ES-I3 (cell line): Measurements from ENCODE around the gene GFPT2.
A peak's percentile ranks its signal among the peaks of the same experiment; 100 is the strongest.

Source experiments
- H3K36me3 ChIP-seq: 2 replicates; pipeline ENCODE4 v1.6.1; 2013; ENCODE audit warnings: mild to moderate bottlenecking, low read length, control low read depth, moderate library complexity; ENCODE audit not compliant: insufficient read depth
- H3K4me1 ChIP-seq: 2 replicates; pipeline ENCODE4 v1.6.1; 2013; ENCODE audit warnings: mild to moderate bottlenecking, control low read depth, low read length; ENCODE audit not compliant: insufficient read depth
- H3K9ac ChIP-seq: 2 replicates; pipeline ENCODE4 v1.6.1; 2013; ENCODE audit warnings: low read depth, mild to moderate bottlenecking, low read length, moderate library complexity
- H3K9me3 ChIP-seq: 2 replicates; pipeline ENCODE4 v1.6.1; 2013; ENCODE audit warnings: mild to moderate bottlenecking, low read length, moderate library complexity; ENCODE audit not compliant: control insufficient read depth, insufficient read depth

The GFPT2 gene

DNA sequence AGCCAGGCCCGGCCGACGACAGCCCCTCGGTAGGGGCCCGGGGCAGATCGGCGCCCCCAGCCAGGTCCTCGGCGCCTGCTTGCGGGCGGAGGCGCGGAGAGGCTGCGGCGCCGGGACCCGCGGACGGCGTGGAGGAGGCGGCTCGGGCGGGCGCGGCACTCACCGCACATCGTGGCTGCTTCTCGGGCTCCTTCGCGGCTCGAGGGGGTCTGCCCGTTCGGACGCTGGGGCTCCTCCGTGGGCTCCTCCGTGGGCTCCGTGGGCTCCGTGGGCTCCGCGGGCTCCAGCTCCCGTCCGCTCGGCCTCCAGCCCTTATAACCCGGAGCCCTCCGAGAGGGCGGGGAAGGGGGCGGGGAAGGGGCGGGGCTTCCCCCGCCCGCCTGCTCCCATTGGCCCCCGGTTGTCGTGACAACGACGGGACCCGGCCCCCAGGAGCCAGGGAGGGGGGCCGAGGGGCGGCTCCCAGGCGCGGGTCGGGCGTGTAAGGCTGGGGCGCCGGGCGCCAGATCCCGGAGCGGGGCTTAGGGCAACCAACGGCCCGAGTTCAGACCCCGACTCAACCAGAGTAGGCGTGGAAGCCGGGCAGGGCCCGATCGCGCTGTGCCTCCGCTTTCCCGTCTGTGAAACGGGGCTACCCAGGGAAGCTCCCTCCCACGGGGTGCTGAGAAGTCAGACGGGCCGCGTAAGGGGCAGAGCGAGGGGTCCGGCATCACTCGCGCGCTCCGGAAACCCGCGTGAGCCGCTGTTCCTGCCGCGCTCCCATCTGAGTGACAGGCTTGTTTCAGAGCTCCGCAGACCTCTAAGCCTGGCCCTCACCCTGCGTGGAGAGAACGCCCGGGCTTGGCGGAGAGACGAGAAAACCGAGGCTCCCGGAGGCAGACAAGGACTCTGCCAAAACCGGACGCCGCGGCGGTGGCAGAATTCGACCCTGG, at the start of gene GFPT2:
Gene GFPT2 (minus strand): TSS at position 289 of the 932 bp plus-strand sequence. CDS start 119 bp downstream, at position 170.
- peak within 1 kb of the TSS; percentile 60 for H3K9ac ChIP-seq
- H3K36me3 ChIP-seq, result 0 out of 2 replicates have a peak, but pooled peaks cover 6% of the 10 kb centered on the region
- H3K9me3 ChIP-seq, result no peaks in the 10 kb centered on the region
- peaks cover 16% of the 10 kb centered on the region; the same call in 1 of the 2 replicates for H3K4me1 ChIP-seq

DNA sequence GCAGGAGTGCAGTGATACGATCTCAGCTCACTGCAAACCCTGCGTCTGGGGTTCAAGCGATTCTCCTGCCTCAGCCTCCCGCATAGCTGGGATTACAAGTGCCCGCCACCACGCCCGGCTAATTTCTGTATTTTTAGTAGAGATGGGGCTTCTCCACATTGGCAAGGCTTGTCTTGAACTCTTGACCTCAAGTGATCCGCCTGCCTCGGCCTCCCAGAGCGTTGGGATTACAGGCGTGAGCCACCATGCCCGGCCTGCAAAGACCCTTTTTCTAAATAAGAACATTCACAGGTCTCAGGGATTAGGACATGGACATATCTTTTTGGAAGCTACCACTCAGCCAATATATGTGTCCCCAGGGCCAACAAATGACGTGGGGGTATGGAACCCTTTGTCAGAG, 49.6 kb upstream of the GFPT2 start:
- Histone ChIP-seq H3K4me1 (no peaks in the 10 kb centered on the region), H3K9me3 (no peaks in the 10 kb centered on the region), H3K9ac (no peak overlapping the region), H3K36me3 (no peaks in the 10 kb centered on the region)

DNA sequence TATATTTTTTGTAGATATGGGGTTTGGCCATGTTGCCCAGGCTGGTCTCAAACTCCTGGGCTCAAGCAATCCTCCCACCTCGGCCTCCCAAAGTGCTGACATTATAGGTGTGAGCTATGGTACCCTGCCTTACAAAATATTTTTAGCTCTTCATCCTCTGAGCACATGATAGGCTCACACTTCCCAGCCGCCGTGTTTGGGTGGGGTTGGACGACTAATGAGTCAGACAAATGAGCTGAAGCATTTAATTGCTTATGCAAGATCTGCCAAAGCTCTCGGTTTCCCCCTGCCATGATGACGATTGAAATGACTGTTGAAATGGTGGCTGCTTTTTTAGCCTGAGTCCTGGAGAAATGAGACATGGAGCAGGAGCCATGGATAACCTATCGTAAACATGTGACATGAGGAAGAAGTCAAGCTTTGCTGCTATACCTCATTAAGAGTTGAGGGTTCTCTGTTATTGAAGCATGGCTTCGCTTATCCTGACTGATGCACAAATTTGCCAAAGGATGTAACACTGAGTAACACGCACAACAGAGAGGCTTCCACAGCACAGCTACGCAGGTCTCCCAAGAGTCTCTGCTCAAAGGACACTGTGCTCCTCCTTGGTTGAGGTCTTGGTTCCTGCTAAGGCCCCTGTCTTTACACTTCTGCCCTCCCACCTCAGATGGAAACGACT, 48.2 kb upstream of the GFPT2 start:
- Histone ChIP-seq H3K9me3 (no peaks in the 10 kb centered on the region), H3K4me1 (no peaks in the 10 kb centered on the region), H3K9ac (no peak overlapping the region), H3K36me3 (no peaks in the 10 kb centered on the region)

DNA sequence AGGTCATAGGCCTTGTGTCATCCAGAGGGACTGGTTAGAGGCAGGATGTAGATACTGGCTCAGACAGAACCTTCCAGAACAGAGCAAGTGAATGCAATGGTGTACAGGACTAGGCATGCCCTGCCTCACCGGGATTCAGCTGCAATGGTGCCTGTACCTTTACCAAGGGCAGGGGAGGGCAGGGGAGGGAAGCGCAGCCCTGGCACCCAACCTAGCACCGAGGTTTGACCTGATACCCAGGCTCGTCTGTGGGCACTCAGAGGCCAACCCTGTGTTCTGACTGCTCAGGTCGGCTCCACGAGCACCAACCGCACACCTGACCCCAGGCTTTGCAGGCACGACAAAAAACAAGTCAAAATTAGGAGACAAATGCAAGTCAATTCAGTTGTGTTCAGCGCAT, 47.3 kb upstream of the GFPT2 start:
- H3K9ac ChIP-seq, result no peak overlapping the region
- no peaks in the 10 kb centered on the region for H3K36me3 ChIP-seq
- no peaks in the 10 kb centered on the region for H3K9me3 ChIP-seq
- H3K4me1 ChIP-seq, result no peaks in the 10 kb centered on the region

DNA sequence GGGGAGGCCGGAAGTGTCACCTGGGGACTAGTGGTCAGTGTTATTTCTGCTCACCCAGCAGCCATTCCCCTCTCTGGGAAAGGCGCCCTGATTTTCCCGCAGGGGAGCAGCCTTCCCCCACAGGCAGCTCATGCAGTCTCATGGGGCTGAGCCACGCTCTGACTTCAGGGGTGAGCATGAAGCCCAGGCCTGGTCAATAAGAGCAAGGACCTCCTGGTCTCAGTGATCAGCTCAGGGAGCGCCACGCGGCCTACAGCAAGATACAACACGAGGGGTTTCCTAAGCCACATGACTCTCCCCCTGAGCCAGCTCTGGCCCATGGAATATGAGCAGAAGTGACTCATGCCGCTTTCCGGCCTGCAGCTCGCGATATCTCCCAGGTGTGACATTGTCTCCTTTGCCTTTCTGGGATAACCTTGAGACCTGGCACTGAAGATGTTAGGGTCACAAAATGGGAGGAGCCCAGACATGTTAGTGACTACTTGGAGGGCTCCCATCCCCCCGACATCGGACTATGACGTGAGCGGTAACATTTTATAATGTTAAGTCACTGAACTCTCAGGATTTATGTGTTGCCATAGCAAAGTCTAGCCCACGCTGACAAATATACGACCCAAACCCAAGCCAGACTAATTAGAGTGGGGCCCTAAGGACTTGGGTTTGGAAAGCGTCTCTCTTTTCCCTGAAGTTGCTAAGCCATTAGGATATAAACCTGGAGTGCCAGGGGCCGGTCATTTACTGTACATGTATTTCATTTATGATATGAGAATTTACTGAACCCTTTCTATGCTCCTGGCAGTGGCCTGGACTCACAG, 46.5 kb upstream of the GFPT2 start:
- no peak overlapping the region for H3K9ac ChIP-seq
- H3K36me3 ChIP-seq, result no peaks in the 10 kb centered on the region
- no peaks in the 10 kb centered on the region for H3K9me3 ChIP-seq
- H3K4me1 ChIP-seq, result no peaks in the 10 kb centered on the region

DNA sequence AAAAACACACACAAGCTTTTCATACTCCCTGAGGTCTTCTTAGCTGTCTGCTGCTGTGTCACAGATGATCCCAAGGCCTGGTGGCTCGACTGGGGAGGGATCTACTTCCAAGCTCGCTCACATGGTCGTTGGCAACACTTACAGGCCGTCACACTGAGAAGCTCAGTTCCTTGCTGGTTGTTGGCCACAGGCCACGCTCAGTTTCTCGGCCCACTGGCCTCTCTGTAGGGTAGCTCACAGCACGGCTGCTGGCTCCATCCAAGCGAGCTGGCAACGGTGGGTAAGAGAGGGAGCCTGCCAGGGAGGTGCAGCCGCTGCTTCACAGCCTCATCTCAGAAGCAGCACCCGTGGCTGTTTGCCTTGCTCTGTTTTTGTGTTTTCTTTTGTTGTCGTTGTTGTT, 43.8 kb upstream of the GFPT2 start:
- no peak overlapping the region for H3K9ac ChIP-seq
- H3K4me1 ChIP-seq, result no peaks in the 10 kb centered on the region
- no peaks in the 10 kb centered on the region for H3K9me3 ChIP-seq
- H3K36me3 ChIP-seq, result no peaks in the 10 kb centered on the region

DNA sequence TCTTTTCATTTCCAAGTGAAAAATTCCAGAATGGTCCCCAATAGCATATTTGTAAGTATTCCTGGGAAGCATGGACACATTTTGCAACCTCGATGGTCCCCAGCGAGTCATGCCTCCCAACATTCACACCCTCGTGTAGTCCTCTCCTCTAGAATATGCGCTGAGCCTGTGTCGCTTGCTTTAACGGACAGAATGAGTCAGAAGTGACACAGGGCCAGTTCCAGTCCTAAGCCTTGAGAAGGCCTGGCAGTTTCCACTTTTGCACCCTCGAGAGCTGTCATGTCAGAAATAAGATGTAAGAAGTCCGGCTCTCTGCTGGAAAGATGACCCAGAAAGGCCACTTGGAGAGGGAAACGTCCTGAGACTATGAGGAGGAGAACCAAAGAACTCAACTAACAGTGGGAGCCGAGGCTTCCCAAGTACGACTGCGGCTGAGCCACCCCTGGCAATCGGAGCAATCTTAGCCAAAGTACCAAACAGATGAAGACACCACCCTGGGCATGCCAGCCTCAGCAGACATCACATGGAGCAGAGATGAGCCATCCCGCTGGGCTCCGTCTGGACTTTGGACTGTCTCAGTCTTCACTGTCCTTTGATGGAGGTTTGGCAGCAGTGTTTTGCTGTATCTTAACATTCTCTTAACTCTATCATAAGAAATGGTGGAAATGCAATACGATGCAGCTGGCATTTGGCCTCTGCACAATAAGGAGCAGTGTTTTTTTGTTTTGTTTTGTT, 42.6 kb upstream of the GFPT2 start:
- no peaks in the 10 kb centered on the region for H3K9me3 ChIP-seq
- no peaks in the 10 kb centered on the region for H3K4me1 ChIP-seq
- H3K9ac ChIP-seq, result no peak overlapping the region
- no peaks in the 10 kb centered on the region for H3K36me3 ChIP-seq

DNA sequence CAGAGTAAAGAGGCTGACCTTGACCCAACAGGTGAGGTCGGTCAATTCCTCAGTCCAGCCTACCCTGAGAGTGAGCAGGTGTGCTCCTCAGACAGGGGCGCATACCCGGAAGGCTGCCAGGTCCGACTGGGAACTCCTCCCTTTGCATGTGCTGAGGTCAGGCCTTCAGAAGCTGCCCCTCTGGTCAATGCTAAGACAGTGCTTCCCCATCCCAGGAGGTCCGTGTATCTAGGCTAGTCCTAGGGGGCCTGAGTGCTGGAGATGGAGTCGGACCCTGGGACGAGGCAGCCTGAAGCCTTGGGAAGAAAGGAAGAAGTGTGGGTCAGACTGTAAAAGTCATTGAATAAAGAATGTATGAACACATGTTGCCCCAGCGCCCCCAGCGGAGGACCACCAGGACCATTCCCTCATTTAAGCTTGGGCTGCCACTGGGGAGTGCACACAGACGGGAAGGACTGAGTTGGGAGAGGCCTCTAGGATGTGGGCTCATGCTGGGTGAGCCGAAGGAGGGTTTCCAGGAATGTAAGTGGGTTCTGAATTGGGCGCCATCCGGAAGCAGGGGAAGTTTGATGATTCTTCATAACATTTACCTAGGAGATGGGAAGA, 41.0 kb upstream of the GFPT2 start:
- no peaks in the 10 kb centered on the region for H3K4me1 ChIP-seq
- no peaks in the 10 kb centered on the region for H3K36me3 ChIP-seq
- no peak overlapping the region for H3K9ac ChIP-seq
- no peaks in the 10 kb centered on the region for H3K9me3 ChIP-seq

DNA sequence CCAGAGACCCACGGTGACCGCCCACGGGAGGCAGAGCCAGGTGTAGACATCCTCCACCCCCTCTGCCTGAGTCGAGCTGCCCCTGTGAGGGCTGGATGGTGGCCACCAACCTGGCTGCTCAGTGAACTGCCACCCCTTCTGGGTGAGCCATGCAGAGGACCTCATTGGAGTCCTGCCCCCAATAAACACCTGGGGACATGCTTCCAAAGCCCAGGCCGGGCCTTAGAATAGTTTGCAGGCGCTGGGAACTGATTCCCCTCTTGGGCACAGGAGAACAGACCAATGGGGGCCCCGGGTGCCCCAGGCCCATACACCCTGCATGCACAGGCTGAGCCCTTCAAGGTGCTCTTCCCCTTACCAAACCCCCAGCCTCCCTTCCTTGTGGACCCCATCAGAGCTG, 38.1 kb upstream of the GFPT2 start:
- H3K4me1 ChIP-seq, result no peaks in the 10 kb centered on the region
- H3K36me3 ChIP-seq, result no peaks in the 10 kb centered on the region
- H3K9me3 ChIP-seq, result no peaks in the 10 kb centered on the region
- no peak overlapping the region for H3K9ac ChIP-seq

DNA sequence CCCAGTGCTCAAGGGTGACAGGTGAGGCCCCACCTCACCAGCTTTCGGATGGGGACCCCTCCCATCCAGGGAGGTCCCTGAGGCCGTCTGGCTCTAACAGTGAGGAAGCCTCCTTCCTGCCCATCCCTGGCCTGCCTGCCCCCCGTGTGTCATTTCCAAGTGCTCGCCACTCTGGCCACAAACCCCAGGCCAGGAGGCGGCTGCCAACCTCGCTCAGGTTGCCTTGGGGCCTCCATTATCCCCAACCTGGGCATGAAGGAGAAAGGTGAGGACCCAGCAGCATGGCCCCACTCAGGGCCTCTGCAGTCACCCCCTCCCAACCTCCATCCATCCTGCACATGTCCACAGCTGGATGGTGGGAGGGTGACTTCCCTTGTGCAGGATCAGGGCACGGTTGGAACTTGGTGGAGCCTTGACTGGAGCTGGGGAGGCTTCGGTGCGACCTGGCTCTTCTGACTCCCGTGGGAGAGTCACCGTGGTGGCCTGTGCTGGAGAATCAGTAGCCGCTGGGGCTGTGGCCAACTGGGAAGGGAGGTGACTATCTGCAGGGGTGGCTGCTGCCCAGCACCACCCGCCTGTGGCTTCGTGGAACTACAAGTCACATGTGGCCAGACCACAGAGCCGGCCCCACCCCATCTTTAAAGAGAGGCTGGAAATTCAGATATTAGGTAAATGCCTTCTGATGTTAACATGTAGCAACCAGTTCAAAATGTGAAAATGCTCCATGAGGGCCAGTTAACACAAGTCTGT, 37.5 kb upstream of the GFPT2 start:
- no peaks in the 10 kb centered on the region for H3K4me1 ChIP-seq
- H3K36me3 ChIP-seq, result no peaks in the 10 kb centered on the region
- no peaks in the 10 kb centered on the region for H3K9me3 ChIP-seq
- no peak overlapping the region for H3K9ac ChIP-seq

DNA sequence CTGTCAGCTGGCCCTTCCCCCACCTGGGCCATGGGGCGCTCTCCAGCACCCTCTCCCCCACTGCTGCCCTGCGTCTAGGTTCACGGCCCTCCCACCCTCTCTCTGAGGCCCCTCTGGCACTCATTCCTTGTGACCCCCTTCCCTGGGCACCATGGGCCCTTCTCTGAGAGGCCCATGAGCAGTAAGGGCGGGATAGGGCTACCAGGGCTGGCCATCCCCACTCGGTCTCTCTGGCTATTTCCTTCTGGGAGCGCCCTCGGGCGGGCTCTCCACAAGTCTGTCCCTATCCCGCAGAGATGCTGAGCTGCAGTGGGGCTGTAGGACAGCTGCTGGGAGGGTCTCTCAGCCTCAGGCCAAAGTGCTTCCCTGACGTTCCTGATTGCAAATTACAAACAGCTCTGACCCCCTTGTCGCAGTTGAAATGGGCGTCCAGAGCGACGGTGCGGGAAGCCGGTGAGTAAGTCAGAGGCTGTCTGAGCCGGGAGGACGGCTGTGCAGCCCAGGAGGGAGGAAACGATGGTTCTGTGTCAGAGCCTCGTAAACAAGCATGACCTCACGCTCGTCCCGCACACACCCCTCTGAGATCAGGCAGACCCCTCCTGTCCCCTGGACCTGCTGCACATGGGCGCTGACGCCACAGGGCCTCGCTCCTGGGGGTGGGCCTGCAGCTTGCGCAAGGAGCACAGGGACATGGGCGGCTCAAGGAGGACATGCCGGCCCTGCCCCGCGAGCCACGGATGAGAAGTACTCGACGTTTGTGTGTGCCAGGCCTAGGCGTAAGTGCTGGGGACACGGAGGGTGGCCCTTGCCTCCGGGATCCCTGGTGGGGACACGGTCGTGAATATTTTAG, 36.3 kb upstream of the GFPT2 start:
- no peaks in the 10 kb centered on the region for H3K4me1 ChIP-seq
- H3K9me3 ChIP-seq, result no peaks in the 10 kb centered on the region
- no peaks in the 10 kb centered on the region for H3K36me3 ChIP-seq
- H3K9ac ChIP-seq, result no peak overlapping the region

DNA sequence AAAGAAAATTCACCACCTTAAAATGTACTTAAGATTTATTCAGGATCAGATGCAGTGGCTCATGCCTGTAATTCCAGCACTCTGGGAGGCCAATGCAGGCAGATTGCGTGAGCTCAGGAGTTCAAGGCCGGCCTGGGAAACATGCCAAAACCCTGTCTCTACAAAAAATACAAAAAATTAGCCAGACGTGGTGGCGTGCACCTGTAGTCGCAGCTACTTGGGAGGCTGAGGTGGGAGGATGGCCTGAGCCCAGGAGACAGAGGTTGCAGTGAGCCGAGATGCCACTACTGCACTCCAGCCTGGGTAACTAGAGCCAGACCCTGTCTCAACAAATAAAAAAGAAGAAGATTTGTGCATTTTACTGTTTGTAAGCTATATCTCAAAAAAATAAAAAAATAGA, 34.7 kb upstream of the GFPT2 start:
- H3K9me3 ChIP-seq, result no peaks in the 10 kb centered on the region
- H3K9ac ChIP-seq, result no peak overlapping the region
- H3K36me3 ChIP-seq, result no peaks in the 10 kb centered on the region
- no peaks in the 10 kb centered on the region for H3K4me1 ChIP-seq
